Thoracic aorta (tissue), 2 donors: Measurements from ENCODE around the gene AKAP6. TPM values are rescaled to one million over a fixed set of nuclear protein-coding genes. Genes with fewer than 3 reads are reported as not detected.

Experiments
- ATAC-seq: fragments of 150-250 bp; one replicate; pipeline ENCODE4 v1.8.0; 2017; ENCODE audit warnings: low read depth; ENCODE audit not compliant: insufficient number of reproducible peaks, low FRiP score
- DNase-seq: peaks from one replicate; pipeline ENCODE4 v3.0.0-alpha.2; 2020; ENCODE audit warnings: low spot score
- H3K27ac ChIP-seq, 2 donors: fragments of 200-600 bp; sonication (generic); 1 replicate in 1 of 2; 2 replicates in 1 of 2; pipeline ENCODE4 v1.5.1; 2016; ENCODE audit warnings: mild to moderate bottlenecking in 2 of 2, moderate library complexity in 2 of 2
- H3K27me3 ChIP-seq: fragments of 200-600 bp; sonication (generic); replicated peaks from 2 replicates; pipeline ENCODE4 v1.6.0; 2016; ENCODE audit warnings: mild to moderate bottlenecking; ENCODE audit not compliant: insufficient read depth
- H3K36me3 ChIP-seq: fragments of 200-600 bp; sonication (generic); one replicate; pipeline ENCODE4 v1.5.1; 2016
- H3K4me1 ChIP-seq, 2 donors: fragments of 200-600 bp; sonication (generic); 1 replicate in 1 of 2; 2 replicates in 1 of 2; pipeline versions ENCODE4 v1.5.1 to v1.6.0; 2016; ENCODE audit warnings: low read depth in 2 of 2, mild to moderate bottlenecking in 1 of 2; ENCODE audit not compliant: control insufficient read depth in 1 of 2
- H3K4me3 ChIP-seq: fragments of 200-600 bp; sonication (generic); 2 replicates; pipeline ENCODE4 v1.5.1; 2016; ENCODE audit warnings: mild to moderate bottlenecking
- H3K9me3 ChIP-seq: fragments of 200-600 bp; sonication (generic); 2 replicates; pipeline ENCODE4 v1.5.1; 2016
- CTCF ChIP-seq: fragments of 200-600 bp; sonication (generic); IDR thresholded peaks from one replicate; pipeline ENCODE4 v1.5.1; 2019; ENCODE audit warnings: antibody characterized with exemption
- total RNA-seq, 2 donors: library from RNA; depleted of rRNA; stranded (reverse); fragments of >200 nt; gene quantifications; one replicate each; pipeline versions ENCODE4 v1.1.0 to v1.2.3, GENCODE V29; 2016

AKAP6 gene
- total RNA-seq, 2 donors from 2014 or later: 78.9 to 104 TPM

- H3K9me3 ChIP-seq: no peaks in the 10 kb centered on the region
- no peak for TF ChIP-seq CTCF
These were observed 152.6 kb downstream of the AKAP6 start for GRCh38 chr14:32481707-32482106.

GRCh38 chr14:32491416-32492016, 162.4 kb downstream of the AKAP6 start:
- no peaks in the 10 kb centered on the region for H3K27me3 ChIP-seq
- no peak for ATAC-seq
- TF ChIP-seq CTCF: no peak
- H3K4me3 ChIP-seq: no peak overlapping the region
- H3K9me3 ChIP-seq: no peaks in the 10 kb centered on the region
- H3K4me1 ChIP-seq: peaks cover 15 to 64% of the 10 kb centered on the region in 2 donors
- H3K36me3 ChIP-seq: no peaks in the 10 kb centered on the region
- peak overlapping the region in 1 of 2 donors; percentile 12 for H3K27ac ChIP-seq
- DNase-seq: no peak

More at GRCh38 chr14:32481707-32482106, 152.6 kb downstream of the AKAP6 start:
- no peak for ATAC-seq
- H3K36me3 ChIP-seq: no peaks in the 10 kb centered on the region
- H3K4me1 ChIP-seq: peaks cover 23 to 53% of the 10 kb centered on the region in 2 donors
- no peak overlapping the region for H3K4me3 ChIP-seq
- no peak for DNase-seq
- H3K27me3 ChIP-seq: no peaks in the 10 kb centered on the region
- peak overlapping the region; percentile 68 to 89 for H3K27ac ChIP-seq

GRCh38 chr14:32492457-32492856, 163.4 kb downstream of the AKAP6 start:
- DNase-seq: no peak
- Histone ChIP-seq H3K27me3 (no peaks in the 10 kb centered on the region), H3K9me3 (no peaks in the 10 kb centered on the region), H3K36me3 (no peaks in the 10 kb centered on the region), H3K4me1 (peaks cover 19 to 73% of the 10 kb centered on the region in 2 donors), H3K27ac (no peak overlapping the region), H3K4me3 (no peak overlapping the region)
- no peak for TF ChIP-seq CTCF
- ATAC-seq: no peak

- Histone ChIP-seq H3K36me3 (no peaks in the 10 kb centered on the region), H3K9me3 (no peaks in the 10 kb centered on the region), H3K4me3 (peak overlapping the region; percentile 58), H3K4me1 (peaks cover 28 to 81% of the 10 kb centered on the region in 2 donors), H3K27me3 (no peaks in the 10 kb centered on the region), H3K27ac (peak overlapping the region; percentile 19 to 65)
- peak; percentile 58 for ATAC-seq
- DNase-seq: no peak
- TF ChIP-seq CTCF: no peak
These were observed 165.7 kb downstream of the AKAP6 start for GRCh38 chr14:32494609-32495434.

- H3K36me3 ChIP-seq: no peaks in the 10 kb centered on the region
- H3K9me3 ChIP-seq: no peaks in the 10 kb centered on the region
- H3K4me1 ChIP-seq: peaks cover 34 to 87% of the 10 kb centered on the region in 2 donors
- DNase-seq (no peak), ATAC-seq (no peak)
- peak overlapping the region; percentile 58 for H3K4me3 ChIP-seq
- TF ChIP-seq CTCF: no peak
- peak overlapping the region; percentile 19 to 65 for H3K27ac ChIP-seq
- no peaks in the 10 kb centered on the region for H3K27me3 ChIP-seq
These were observed 166.3 kb downstream of the AKAP6 start for GRCh38 chr14:32495435-32495734.
